HepG2 (cell line): ENCODE results near the gene VPS9D1. TPM values are rescaled to one million over a fixed set of nuclear protein-coding genes. Genes with fewer than 3 reads are reported as not detected.

ENCODE experiments used
- ARID4A ChIP-seq: sonication (generic); formaldehyde crosslinking; IDR thresholded peaks from 2 replicates; pipeline ENCODE4 v1.5.0; 2020; ENCODE audit warnings: mild to moderate bottlenecking, missing genetic modification reagents, borderline replicate concordance
- CBX1 ChIP-seq: IDR thresholded peaks from one replicate; pipeline ENCODE4 v1.6.1; 2016; ENCODE audit warnings: antibody characterized with exemption, low read depth
- CENPX ChIP-seq: sonication (generic); formaldehyde crosslinking; IDR thresholded peaks from 2 replicates; pipeline ENCODE4 v1.9.0; 2021; ENCODE audit warnings: mild to moderate bottlenecking, missing genetic modification reagents, moderate library complexity
- FOXC1 ChIP-seq: sonication (generic); formaldehyde crosslinking; IDR thresholded peaks from 2 replicates; pipeline ENCODE4 v1.8.0; 2022; ENCODE audit warnings: mild to moderate bottlenecking, missing genetic modification reagents, borderline replicate concordance
- GZF1 ChIP-seq: sonication (generic); formaldehyde crosslinking; IDR thresholded peaks from 2 replicates; pipeline ENCODE4 v1.5.1; 2020; ENCODE audit warnings: mild to moderate bottlenecking, missing genetic modification reagents
- HHEX ChIP-seq: IDR thresholded peaks from 2 replicates; pipeline ENCODE4 v1.6.1; 2016; ENCODE audit warnings: control low read depth
- SALL2 ChIP-seq: sonication (generic); formaldehyde crosslinking; IDR thresholded peaks from 2 replicates; pipeline ENCODE4 v1.8.1; 2023; ENCODE audit warnings: mild to moderate bottlenecking, missing genetic modification reagents, inconsistent platforms
- TEAD3 ChIP-seq: optimal IDR thresholded peaks from 2 replicates; pipeline ENCODE3; 2016; ENCODE audit warnings: borderline replicate concordance
- THAP11 ChIP-seq: IDR thresholded peaks from 2 replicates; pipeline ENCODE4 v1.6.1; 2016; ENCODE audit warnings: missing biosample characterization, missing genetic modification reagents
- TRIM24 ChIP-seq: sonication (generic); formaldehyde crosslinking; IDR thresholded peaks from 2 replicates; pipeline ENCODE4 v1.8.0; 2022; ENCODE audit warnings: mild to moderate bottlenecking, missing genetic modification reagents
- ZNF260 ChIP-seq: sonication (generic); formaldehyde crosslinking; IDR thresholded peaks from 2 replicates; pipeline ENCODE4 v1.4.0; 2020; ENCODE audit warnings: missing genetic modification reagents, low read depth, mild to moderate bottlenecking, borderline replicate concordance
- ZNF547 ChIP-seq: sonication (generic); formaldehyde crosslinking; IDR thresholded peaks from 2 replicates; pipeline ENCODE4 v1.5.1; 2020; ENCODE audit warnings: mild to moderate bottlenecking, missing genetic modification reagents
- ZNF577 ChIP-seq: sonication (generic); formaldehyde crosslinking; IDR thresholded peaks from 2 replicates; pipeline ENCODE4 v1.4.0; 2020; ENCODE audit warnings: mild to moderate bottlenecking, low read depth, missing genetic modification reagents, borderline replicate concordance
- ZNF589 ChIP-seq: sonication (generic); formaldehyde crosslinking; conservative IDR thresholded peaks from 2 replicates; pipeline ENCODE4 v1.8.0; 2022; ENCODE audit warnings: mild to moderate bottlenecking, moderate library complexity, missing genetic modification reagents
- ZNF841 ChIP-seq: sonication (generic); formaldehyde crosslinking; IDR thresholded peaks from 2 replicates; pipeline ENCODE4 v1.8.1; 2023; ENCODE audit warnings: missing genetic modification reagents, borderline replicate concordance
- polyA plus RNA-seq, 8 experiments: library from polyadenylated mRNA; depleted of rRNA in 3 of 8; stranded (reverse) in 7 of 8; unstranded in 1 of 8; fragments of >200 nt; fragmentation: Illumina TruSeq in 4 of 8; extraction: Trizol in 4 of 8; gene quantifications; 2 replicates each; pipeline versions ENCODE4 v1.2.1 to v1.2.3, GENCODE V29; 2011 to 2016; ENCODE audit warnings: low read depth in 4 of 8, missing spikeins in 1 of 8, mixed read lengths in 1 of 8; ENCODE audit not compliant: insufficient read depth in 1 of 8
- total RNA-seq, 5 experiments: library from RNA; depleted of rRNA; stranded (reverse); fragments of >200 nt; fragmentation: Illumina TruSeq; extraction: Trizol; gene quantifications; 2 replicates each; pipeline ENCODE4 v1.2.3, GENCODE V29; 2016; ENCODE audit warnings: low read depth in 1 of 5
- TF ChIP-seq, protein P1 (sequence below): sonication (generic); formaldehyde crosslinking; IDR thresholded peaks from 2 replicates; pipeline ENCODE4 v1.4.0; 2020; ENCODE audit warnings: missing genetic modification reagents
- TF ChIP-seq, protein P2 (sequence below): sonication (generic); formaldehyde crosslinking; IDR thresholded peaks from 2 replicates; pipeline ENCODE4 v1.4.0; 2020; ENCODE audit warnings: mild to moderate bottlenecking, missing genetic modification reagents

The VPS9D1 gene
- total and polyA plus RNA-seq, 2 of the 13 experiments (the other 11 are each of a cell fraction or from before 2014, with no cell fraction given), result 10.1 to 13.2 TPM

DNA sequence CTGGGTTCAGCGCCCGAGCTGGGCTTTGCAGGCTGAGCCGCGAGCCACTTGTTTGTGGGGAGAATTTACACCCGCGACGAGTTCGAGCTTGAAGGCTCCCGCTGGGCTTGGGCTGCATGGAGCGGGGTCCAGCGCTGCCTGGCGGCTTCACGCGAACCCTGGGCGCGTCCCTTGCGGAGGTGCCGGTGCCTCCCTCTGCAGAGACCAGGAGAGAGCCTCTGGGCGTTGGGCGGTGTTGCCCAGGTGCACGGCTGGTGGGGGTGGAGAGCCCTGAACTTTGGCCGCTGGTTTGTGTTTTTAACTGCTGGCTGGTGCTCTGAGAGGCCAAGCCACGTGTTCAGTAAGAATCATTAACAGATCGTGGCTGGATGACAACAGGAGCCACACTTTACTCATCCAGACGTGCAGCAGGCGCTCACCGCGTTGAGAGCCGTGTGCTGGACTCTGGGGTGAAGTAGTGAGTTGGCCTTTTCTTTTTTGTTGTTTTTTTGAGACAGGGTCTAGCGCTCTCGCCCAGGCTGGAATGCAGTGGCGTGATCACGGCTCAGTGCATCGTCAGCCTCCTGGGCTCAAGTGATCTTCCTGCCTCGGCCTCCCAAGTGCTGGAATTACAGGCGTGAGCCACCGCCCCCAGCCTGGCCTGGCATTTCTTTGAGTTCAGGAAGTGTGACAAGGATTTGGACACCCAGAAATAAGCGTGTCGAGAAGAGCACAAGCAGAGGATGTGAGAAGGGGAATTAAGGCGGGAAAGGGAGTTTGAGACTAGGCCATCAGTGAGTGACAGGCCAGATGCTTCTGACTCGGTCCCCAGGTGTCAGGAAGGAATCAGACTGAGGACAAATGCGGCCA lies 33.4 kb downstream of the VPS9D1 start (continued):
- peak; percentile 97 for TF ChIP-seq ARID4A (CRISPR knock-in tag)
- TF ChIP-seq FOXC1 (CRISPR knock-in tag), result peak; percentile 97; the same call in 1 of the 2 replicates
- 0 out of 2 replicates have a peak, but pooled peaks have one; percentile 62 for TF ChIP-seq ZNF577 (CRISPR knock-in tag)
- TF ChIP-seq, protein P1, sequence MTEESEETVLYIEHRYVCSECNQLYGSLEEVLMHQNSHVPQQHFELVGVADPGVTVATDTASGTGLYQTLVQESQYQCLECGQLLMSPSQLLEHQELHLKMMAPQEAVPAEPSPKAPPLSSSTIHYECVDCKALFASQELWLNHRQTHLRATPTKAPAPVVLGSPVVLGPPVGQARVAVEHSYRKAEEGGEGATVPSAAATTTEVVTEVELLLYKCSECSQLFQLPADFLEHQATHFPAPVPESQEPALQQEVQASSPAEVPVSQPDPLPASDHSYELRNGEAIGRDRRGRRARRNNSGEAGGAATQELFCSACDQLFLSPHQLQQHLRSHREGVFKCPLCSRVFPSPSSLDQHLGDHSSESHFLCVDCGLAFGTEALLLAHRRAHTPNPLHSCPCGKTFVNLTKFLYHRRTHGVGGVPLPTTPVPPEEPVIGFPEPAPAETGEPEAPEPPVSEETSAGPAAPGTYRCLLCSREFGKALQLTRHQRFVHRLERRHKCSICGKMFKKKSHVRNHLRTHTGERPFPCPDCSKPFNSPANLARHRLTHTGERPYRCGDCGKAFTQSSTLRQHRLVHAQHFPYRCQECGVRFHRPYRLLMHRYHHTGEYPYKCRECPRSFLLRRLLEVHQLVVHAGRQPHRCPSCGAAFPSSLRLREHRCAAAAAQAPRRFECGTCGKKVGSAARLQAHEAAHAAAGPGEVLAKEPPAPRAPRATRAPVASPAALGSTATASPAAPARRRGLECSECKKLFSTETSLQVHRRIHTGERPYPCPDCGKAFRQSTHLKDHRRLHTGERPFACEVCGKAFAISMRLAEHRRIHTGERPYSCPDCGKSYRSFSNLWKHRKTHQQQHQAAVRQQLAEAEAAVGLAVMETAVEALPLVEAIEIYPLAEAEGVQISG (CRISPR knock-in tag), result peak; percentile 94
- peak; percentile 99 for TF ChIP-seq SALL2 (CRISPR knock-in tag)
- 0 out of 2 replicates have a peak, but pooled peaks have one; percentile 29 for TF ChIP-seq TRIM24
- TF ChIP-seq CENPX (CRISPR knock-in tag), result no peak
- peak; percentile 96 for TF ChIP-seq ZNF547 (CRISPR knock-in tag)
- no peak for TF ChIP-seq ZNF260 (CRISPR knock-in tag)
- TF ChIP-seq, protein P2, sequence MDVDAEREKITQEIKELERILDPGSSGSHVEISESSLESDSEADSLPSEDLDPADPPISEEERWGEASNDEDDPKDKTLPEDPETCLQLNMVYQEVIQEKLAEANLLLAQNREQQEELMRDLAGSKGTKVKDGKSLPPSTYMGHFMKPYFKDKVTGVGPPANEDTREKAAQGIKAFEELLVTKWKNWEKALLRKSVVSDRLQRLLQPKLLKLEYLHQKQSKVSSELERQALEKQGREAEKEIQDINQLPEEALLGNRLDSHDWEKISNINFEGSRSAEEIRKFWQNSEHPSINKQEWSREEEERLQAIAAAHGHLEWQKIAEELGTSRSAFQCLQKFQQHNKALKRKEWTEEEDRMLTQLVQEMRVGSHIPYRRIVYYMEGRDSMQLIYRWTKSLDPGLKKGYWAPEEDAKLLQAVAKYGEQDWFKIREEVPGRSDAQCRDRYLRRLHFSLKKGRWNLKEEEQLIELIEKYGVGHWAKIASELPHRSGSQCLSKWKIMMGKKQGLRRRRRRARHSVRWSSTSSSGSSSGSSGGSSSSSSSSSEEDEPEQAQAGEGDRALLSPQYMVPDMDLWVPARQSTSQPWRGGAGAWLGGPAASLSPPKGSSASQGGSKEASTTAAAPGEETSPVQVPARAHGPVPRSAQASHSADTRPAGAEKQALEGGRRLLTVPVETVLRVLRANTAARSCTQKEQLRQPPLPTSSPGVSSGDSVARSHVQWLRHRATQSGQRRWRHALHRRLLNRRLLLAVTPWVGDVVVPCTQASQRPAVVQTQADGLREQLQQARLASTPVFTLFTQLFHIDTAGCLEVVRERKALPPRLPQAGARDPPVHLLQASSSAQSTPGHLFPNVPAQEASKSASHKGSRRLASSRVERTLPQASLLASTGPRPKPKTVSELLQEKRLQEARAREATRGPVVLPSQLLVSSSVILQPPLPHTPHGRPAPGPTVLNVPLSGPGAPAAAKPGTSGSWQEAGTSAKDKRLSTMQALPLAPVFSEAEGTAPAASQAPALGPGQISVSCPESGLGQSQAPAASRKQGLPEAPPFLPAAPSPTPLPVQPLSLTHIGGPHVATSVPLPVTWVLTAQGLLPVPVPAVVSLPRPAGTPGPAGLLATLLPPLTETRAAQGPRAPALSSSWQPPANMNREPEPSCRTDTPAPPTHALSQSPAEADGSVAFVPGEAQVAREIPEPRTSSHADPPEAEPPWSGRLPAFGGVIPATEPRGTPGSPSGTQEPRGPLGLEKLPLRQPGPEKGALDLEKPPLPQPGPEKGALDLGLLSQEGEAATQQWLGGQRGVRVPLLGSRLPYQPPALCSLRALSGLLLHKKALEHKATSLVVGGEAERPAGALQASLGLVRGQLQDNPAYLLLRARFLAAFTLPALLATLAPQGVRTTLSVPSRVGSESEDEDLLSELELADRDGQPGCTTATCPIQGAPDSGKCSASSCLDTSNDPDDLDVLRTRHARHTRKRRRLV (CRISPR knock-in tag), result peak; percentile 94
- TF ChIP-seq TEAD3 (CRISPR knock-in tag), result peak; percentile 96
- peak; percentile 89 for TF ChIP-seq GZF1 (CRISPR knock-in tag)
- no peak; the same call in none of the 2 replicates for TF ChIP-seq ZNF589
- no peak for TF ChIP-seq ZNF841 (CRISPR knock-in tag)
- TF ChIP-seq CBX1, result peak; percentile 97
- peak; percentile 83 for TF ChIP-seq THAP11 (CRISPR knock-in tag)
- TF ChIP-seq HHEX (CRISPR knock-in tag), result peak; percentile 26
